ENCODE measurements around the gene C9orf153.

GRCh38 chr9:86256653-86257052, 2.8 kb downstream of the C9orf153 start:
- TF ChIP-seq SNAI2 (CRISPR knock-in tag; IDR thresholded peaks at IDR 0.05) (no peak), ZFP30 (CRISPR knock-in tag; IDR thresholded peaks at IDR 0.05) (no peak), CSDC2 (CRISPR knock-in tag; IDR thresholded peaks at IDR 0.05) (no peak), PPARA (CRISPR knock-in tag; IDR thresholded peaks at IDR 0.05; ENCODE audit: borderline replicate concordance) (no peak), ZFP3 (CRISPR knock-in tag; IDR thresholded peaks at IDR 0.05) (no peak), CREB5 (CRISPR knock-in tag; IDR thresholded peaks at IDR 0.05; ENCODE audit: low read depth) (no peak), TSHZ2 (CRISPR knock-in tag; IDR thresholded peaks at IDR 0.05) (no peak), POU6F1 (CRISPR knock-in tag; IDR thresholded peaks at IDR 0.05; ENCODE audit: borderline replicate concordance, low read depth) (no peak), CSRNP3 (CRISPR knock-in tag; IDR thresholded peaks at IDR 0.05) (no peak), OSR1 (CRISPR knock-in tag; IDR thresholded peaks at IDR 0.05) (no peak), GLIS3 (CRISPR knock-in tag; IDR thresholded peaks at IDR 0.05) (no peak), TOX (CRISPR knock-in tag; IDR thresholded peaks at IDR 0.05; ENCODE audit: borderline replicate concordance) (no peak), ZC3H10 (CRISPR knock-in tag; IDR thresholded peaks at IDR 0.05) (no peak), PATZ1 (CRISPR knock-in tag; IDR thresholded peaks at IDR 0.05; ENCODE audit: borderline replicate concordance) (no peak)

Data from SK-N-SH treated with all-trans-retinoic acid at 6 μM for 48 hours (cell line).